OCI-LY1 (cell line): ENCODE data around the gene RBM15B.

Experiments used
- EZH2 ChIP-seq: fragments of 200-600 bp; sonication (generic), shearing (Covaris generic); IDR thresholded peaks from 2 replicates; pipeline ENCODE4 v1.8.0; 2017; ENCODE audit warnings: borderline replicate concordance, mixed run types, mild to moderate bottlenecking, antibody characterized with exemption, low read length, moderate library complexity, mixed read lengths
- TF ChIP-seq, protein P1 (sequence below): fragments of 200-600 bp; sonication (generic), shearing (Covaris generic); IDR thresholded peaks from 2 replicates; pipeline ENCODE4 v1.5.1; 2017; ENCODE audit warnings: mild to moderate bottlenecking, antibody characterized with exemption, low read length, moderate library complexity, mixed read lengths

GRCh38 chr3:51445544-51446280, 54.6 kb downstream of the RBM15B start:
- TF ChIP-seq, protein P1, sequence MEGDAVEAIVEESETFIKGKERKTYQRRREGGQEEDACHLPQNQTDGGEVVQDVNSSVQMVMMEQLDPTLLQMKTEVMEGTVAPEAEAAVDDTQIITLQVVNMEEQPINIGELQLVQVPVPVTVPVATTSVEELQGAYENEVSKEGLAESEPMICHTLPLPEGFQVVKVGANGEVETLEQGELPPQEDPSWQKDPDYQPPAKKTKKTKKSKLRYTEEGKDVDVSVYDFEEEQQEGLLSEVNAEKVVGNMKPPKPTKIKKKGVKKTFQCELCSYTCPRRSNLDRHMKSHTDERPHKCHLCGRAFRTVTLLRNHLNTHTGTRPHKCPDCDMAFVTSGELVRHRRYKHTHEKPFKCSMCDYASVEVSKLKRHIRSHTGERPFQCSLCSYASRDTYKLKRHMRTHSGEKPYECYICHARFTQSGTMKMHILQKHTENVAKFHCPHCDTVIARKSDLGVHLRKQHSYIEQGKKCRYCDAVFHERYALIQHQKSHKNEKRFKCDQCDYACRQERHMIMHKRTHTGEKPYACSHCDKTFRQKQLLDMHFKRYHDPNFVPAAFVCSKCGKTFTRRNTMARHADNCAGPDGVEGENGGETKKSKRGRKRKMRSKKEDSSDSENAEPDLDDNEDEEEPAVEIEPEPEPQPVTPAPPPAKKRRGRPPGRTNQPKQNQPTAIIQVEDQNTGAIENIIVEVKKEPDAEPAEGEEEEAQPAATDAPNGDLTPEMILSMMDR, result no peak
- TF ChIP-seq EZH2, result no peak
